Superior temporal gyrus (tissue), 1 donor: ENCODE measurements around the gene PDZD8.
"Not testable (repeated sequence)": the region's sequence is repeated elsewhere in the genome, so short reads cannot be mapped to it uniquely, and the experiment has no call there.

Source experiments
- DNase-seq: peaks from one replicate; pipeline ENCODE4 v3.0.0-alpha.2; 2016; ENCODE audit errors: extremely low spot score

The PDZD8 gene

GRCh38 chr10:117348236-117348635, 27.0 kb downstream of the PDZD8 start:
- no peak for DNase-seq

- no peak for DNase-seq
Observed at GRCh38 chr10:117346574-117346973, 28.7 kb downstream of the PDZD8 start.

GRCh38 chr10:117345143-117345542, 30.1 kb downstream of the PDZD8 start:
- DNase-seq = no peak

- DNase-seq = no peak
Observed at GRCh38 chr10:117342641-117343040, 32.6 kb downstream of the PDZD8 start.

- no peak for DNase-seq
Observed at GRCh38 chr10:117341061-117341460, 34.2 kb downstream of the PDZD8 start.

GRCh38 chr10:117339979-117340378, 35.3 kb downstream of the PDZD8 start:
- DNase-seq = no peak

GRCh38 chr10:117339578-117339977, 35.7 kb downstream of the PDZD8 start:
- DNase-seq = no peak

- no peak for DNase-seq
Observed at GRCh38 chr10:117334926-117335325, 40.3 kb downstream of the PDZD8 start.

GRCh38 chr10:117334066-117334465, 41.2 kb downstream of the PDZD8 start:
- DNase-seq = no peak

GRCh38 chr10:117327262-117327661, 48.0 kb downstream of the PDZD8 start:
- DNase-seq = no peak

GRCh38 chr10:117324367-117324766, 50.9 kb downstream of the PDZD8 start:
- no peak for DNase-seq

GRCh38 chr10:117322260-117322659, 53.0 kb downstream of the PDZD8 start:
- no peak for DNase-seq

GRCh38 chr10:117320050-117320665, 55.1 kb downstream of the PDZD8 start:
- DNase-seq = peak; percentile 71

GRCh38 chr10:117318909-117319308, 56.3 kb downstream of the PDZD8 start:
- peak; percentile 39 for DNase-seq

- DNase-seq = no peak
Observed at GRCh38 chr10:117316701-117317100, 58.5 kb downstream of the PDZD8 start.

- DNase-seq = no peak
Observed at GRCh38 chr10:117313641-117314040, 61.6 kb downstream of the PDZD8 start.

GRCh38 chr10:117312430-117312829, 62.8 kb downstream of the PDZD8 start:
- no peak for DNase-seq

- DNase-seq = no peak
Observed at GRCh38 chr10:117311261-117311660, 64.0 kb downstream of the PDZD8 start.

- no peak for DNase-seq
Observed at GRCh38 chr10:117306674-117307073, 68.6 kb downstream of the PDZD8 start.

- not testable (repeated sequence) for DNase-seq
Observed at GRCh38 chr10:117303451-117303850, 71.8 kb downstream of the PDZD8 start.

- DNase-seq = no peak
Observed at GRCh38 chr10:117300671-117301070, 74.6 kb downstream of the PDZD8 start.

- DNase-seq = no peak
Observed at GRCh38 chr10:117299435-117299834, 75.8 kb downstream of the PDZD8 start.

GRCh38 chr10:117298219-117298618, 77.0 kb downstream of the PDZD8 start:
- no peak for DNase-seq

- no peak for DNase-seq
Observed at GRCh38 chr10:117294735-117295134, 80.5 kb downstream of the PDZD8 start.
